Activated CD8-positive, alpha-beta T cell treated with anti-CD3 and anti-CD28 coated beads for 36 hours (primary cell): ENCODE results near the gene CD79A. TPM values are rescaled to one million over a fixed set of nuclear protein-coding genes. Genes with fewer than 3 reads are reported as not detected.

Experiments used
- ATAC-seq: fragments of 200-7000 bp; cut with Tn5 transposase; one replicate; pipeline ENCODE4 v1.10.0; 2021; ENCODE audit warnings: mild to moderate bottlenecking, moderate library complexity
- CTCF ChIA-PET: fragments of 350-600 bp; sonication (Branson Sonifier 250); formaldehyde crosslinking; loops from one replicate; lab custom pipeline; 2021; ENCODE audit warnings: antibody characterized with exemption; lab: Charles Lee
- POLR2A ChIA-PET: fragments of 350-600 bp; sonication (Branson Sonifier 250); formaldehyde crosslinking; loops from one replicate; lab custom pipeline; 2021; ENCODE audit warnings: antibody characterized with exemption; lab: Charles Lee
- DNase-seq: peaks from one replicate; pipeline ENCODE4 v3.0.0-alpha.2; 2020
- H3K27ac Mint-ChIP-seq: one replicate; pipeline ENCODE4 v1.8.0; 2021; ENCODE audit warnings: mild to moderate bottlenecking, mixed read lengths
- H3K27me3 Mint-ChIP-seq: one replicate; pipeline ENCODE4 v1.8.0; 2021; ENCODE audit warnings: mixed read lengths
- H3K36me3 Mint-ChIP-seq: one replicate; pipeline ENCODE4 v1.8.0; 2021; ENCODE audit warnings: low read depth, mixed read lengths
- H3K4me1 Mint-ChIP-seq: one replicate; pipeline ENCODE4 v1.8.0; 2021; ENCODE audit warnings: low read depth, mixed read lengths
- H3K4me3 Mint-ChIP-seq: one replicate; pipeline ENCODE4 v1.8.0; 2021; ENCODE audit warnings: mild to moderate bottlenecking, moderate library complexity, mixed read lengths
- H3K9me3 Mint-ChIP-seq: one replicate; pipeline ENCODE4 v1.8.0; 2021; ENCODE audit warnings: mixed read lengths
- CTCF ChIP-seq: fragments of 200-600 bp; IDR thresholded peaks from one replicate; pipeline ENCODE4 v1.8.0; 2022; ENCODE audit warnings: antibody characterized with exemption, mild to moderate bottlenecking
- intact Hi-C: fragments of 100-400 bp; cut with micrococcal nuclease; formaldehyde crosslinking; loops from one replicate; pipeline ENCODE4 v1.10.0; 2022
- total RNA-seq, 2 experiments: library from RNA; stranded (reverse); gene quantifications; one replicate each; pipeline ENCODE4 v1.2.3, GENCODE V29; 2021

CD79A gene
- total RNA-seq, 2 experiments from 2014 or later: 19.3 to 21.0 TPM

DNA sequence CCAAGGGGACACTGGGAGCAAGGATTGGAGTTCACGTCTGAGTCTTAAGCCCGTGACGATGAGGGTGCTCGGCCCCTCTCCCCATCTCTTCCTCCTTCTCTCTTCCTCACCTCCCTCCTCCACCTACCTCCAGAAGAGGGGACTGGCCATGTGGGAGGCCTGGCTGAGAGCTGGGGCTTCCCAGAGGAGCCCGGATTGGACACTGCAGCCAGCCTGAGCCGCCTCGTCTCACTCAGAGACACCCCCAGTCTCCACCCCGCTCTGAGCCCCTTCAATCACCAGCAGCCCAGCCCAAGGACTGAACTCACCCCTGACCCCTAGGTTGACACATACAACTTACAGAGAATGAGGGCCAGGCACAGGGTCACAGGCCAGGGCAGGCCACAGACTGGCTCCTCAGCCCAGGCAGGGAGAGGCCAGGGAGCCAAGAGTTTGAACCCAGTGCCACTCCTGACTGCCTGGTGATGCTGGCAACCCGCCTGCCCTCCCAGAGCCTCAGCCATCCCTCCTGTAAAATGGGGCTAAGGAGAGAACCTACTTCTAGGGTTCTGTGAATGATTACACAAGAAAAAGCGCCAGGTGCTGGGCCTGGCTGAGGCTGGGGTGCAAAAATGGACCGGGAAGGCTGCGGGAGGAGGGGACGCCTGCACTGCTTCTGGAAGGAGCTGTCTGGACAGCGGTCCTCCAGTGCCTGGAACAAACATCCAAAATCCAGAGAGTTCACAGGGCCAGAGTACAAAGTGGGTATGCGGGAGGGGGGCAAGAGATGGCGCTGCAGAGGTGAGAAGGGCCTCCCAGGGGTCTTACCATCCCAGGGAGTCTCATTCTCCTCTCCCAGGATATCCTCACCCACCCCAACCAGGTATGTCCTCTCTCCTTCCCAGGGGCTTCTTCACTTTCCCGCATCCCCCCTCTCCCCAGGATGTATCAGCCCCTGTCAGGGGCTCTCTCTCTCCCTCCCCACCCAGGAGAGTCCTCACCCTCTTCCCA, 1.1 kb downstream of the CD79A start:
- intact Hi-C loops: no loop called here
- Mint-ChIP-seq H3K4me3 (peak overlapping the region; percentile 74), H3K36me3 (peaks cover 2% of the 10 kb centered on the region), H3K4me1 (peaks cover 67% of the 10 kb centered on the region), H3K9me3 (no peaks in the 10 kb centered on the region), H3K27ac (peak overlapping the region; percentile 84), H3K27me3 (no peaks in the 10 kb centered on the region)
- peak; percentile 64 for DNase-seq
- ChIA-PET POLR2A (interaction anchor here (1.0 to 13.4 kb wide), 7 partner anchors 8 to 72 kb away, joined by 3 to 282 read pairs (median 8); partner anchors contain the start of genes ARHGEF1 and RPS19), CTCF (interaction anchor here (1.5 to 2.4 kb wide), 2 partner anchors 73 to 80 kb away, joined by 5 to 12 read pairs; no protein-coding TSS in a partner anchor)
- peak; percentile 43 for ATAC-seq
- no peak for TF ChIP-seq CTCF

- H3K27ac Mint-ChIP-seq: peak overlapping the region; percentile 84
- no peak for ATAC-seq
- no peaks in the 10 kb centered on the region for H3K9me3 Mint-ChIP-seq
- peaks cover 63% of the 10 kb centered on the region for H3K4me1 Mint-ChIP-seq
- H3K27me3 Mint-ChIP-seq: no peaks in the 10 kb centered on the region
- intact Hi-C loops: no loop called here
- no peak overlapping the region for H3K4me3 Mint-ChIP-seq
- no peak for TF ChIP-seq CTCF
- peaks cover 6% of the 10 kb centered on the region for H3K36me3 Mint-ChIP-seq
- POLR2A ChIA-PET: interaction anchor here (2.8 to 13.4 kb wide), 2 partner anchors 7 to 19 kb away, joined by 17 to 282 read pairs; partner anchors contain the start of genes ARHGEF1 and RPS19
- CTCF ChIA-PET: no interaction called here
- no peak for DNase-seq
Observed at GRCh38 chr19:41879080-41879479, 2.0 kb downstream of the CD79A start.

- TF ChIP-seq CTCF: no peak
- Mint-ChIP-seq H3K27ac (peak overlapping the region; percentile 84), H3K4me3 (no peak overlapping the region), H3K36me3 (peaks cover 13% of the 10 kb centered on the region), H3K27me3 (no peaks in the 10 kb centered on the region), H3K9me3 (no peaks in the 10 kb centered on the region), H3K4me1 (peaks cover 61% of the 10 kb centered on the region)
- ATAC-seq: no peak
- DNase-seq: no peak
- CTCF ChIA-PET: no interaction called here
- intact Hi-C loops: no loop called here
- POLR2A ChIA-PET: interaction anchor here (0.8 to 13.9 kb wide), 3 partner anchors 8 to 26 kb away, joined by 3 to 282 read pairs (median 4); partner anchors contain the start of gene CD79A
Observed at GRCh38 chr19:41879670-41880328, 2.7 kb downstream of the CD79A start.

- no peak overlapping the region for H3K4me3 Mint-ChIP-seq
- H3K36me3 Mint-ChIP-seq: peaks cover 17% of the 10 kb centered on the region
- TF ChIP-seq CTCF: no peak
- no peak for DNase-seq
- intact Hi-C loops: no loop called here
- H3K4me1 Mint-ChIP-seq: peaks cover 60% of the 10 kb centered on the region
- ATAC-seq: no peak
- H3K9me3 Mint-ChIP-seq: no peaks in the 10 kb centered on the region
- ChIA-PET POLR2A (interaction anchor here (0.8 to 13.9 kb wide), 4 partner anchors 8 to 26 kb away, joined by 3 to 282 read pairs (median 32); partner anchors contain the start of genes CD79A and RPS19), CTCF (interaction anchor here (1.0 kb wide), 1 partner anchor 20 kb away, joined by 3 read pairs; the partner anchor contains the start of gene RPS19)
- H3K27ac Mint-ChIP-seq: no peak overlapping the region
- no peaks in the 10 kb centered on the region for H3K27me3 Mint-ChIP-seq
Observed at GRCh38 chr19:41880329-41880708, 3.2 kb downstream of the CD79A start.
